ENCODE data around the gene HIP1. TPM values are rescaled to one million over a fixed set of nuclear protein-coding genes. Genes with fewer than 3 reads are reported as not detected.

Gene HIP1
- total and polyA plus RNA-seq, 2 of the 4 experiments (the other 2 are of a cell fraction): 6.8 to 10.0 TPM

GRCh38 chr7:75689246-75690099, 49.3 kb downstream of the HIP1 start (continued):
- TF ChIP-seq POLR2A (IDR thresholded peaks at IDR 0.05; ENCODE audit: low read depth, low read length): no peak

GRCh38 chr7:75688200-75689136, 50.3 kb downstream of the HIP1 start:
- Histone ChIP-seq H4K5ac (ENCODE audit: low read depth, low read length) (no peak overlapping the region), H2AFZ (replicated peaks; ENCODE audit: low read length, poor library complexity) (peak overlapping the region; percentile 43), H3K4me1 (ENCODE audit: control insufficient read depth, insufficient read depth, low read length) (no peaks in the 10 kb centered on the region), H3K4me3 (ENCODE audit: insufficient read depth, low read depth, low read length) (no peak overlapping the region), H3K79me1 (ENCODE audit: low read depth in 1 of 2, low read length in 2 of 2) (peaks cover 0 to 1% of the 10 kb centered on the region in 2 experiments; a peak in 2 of 4 replicates), H3K9ac (ENCODE audit: low read depth, low read length) (no peak overlapping the region), H4K20me1 (ENCODE audit: insufficient read depth, low read length) (no peaks in the 10 kb centered on the region), H3K27me3 (ENCODE audit: control insufficient read depth, insufficient read depth, low read length) (no peaks in the 10 kb centered on the region), H4K91ac (ENCODE audit: insufficient read depth, low read depth, low read length) (no peak overlapping the region), H2BK15ac (ENCODE audit: low read depth, low read length) (no peak overlapping the region), H4K8ac (ENCODE audit: low read depth in 2 of 2, low read length in 2 of 2) (no peak overlapping the region), H2BK5ac (ENCODE audit: low read depth, low read length, poor library complexity, severe bottlenecking) (no peak overlapping the region), H3K23ac (ENCODE audit: low read depth, low read length) (no peak overlapping the region), H3K9me1 (ENCODE audit: insufficient read depth, low read length) (no peaks in the 10 kb centered on the region), H3K9me3 (ENCODE audit: control insufficient read depth, insufficient read depth, low read length) (no peaks in the 10 kb centered on the region), H3K56ac (ENCODE audit: extremely low read depth, insufficient read depth, low read length) (no peak overlapping the region), H3K18ac (ENCODE audit: low read depth, low read length) (no peak overlapping the region), H2AK9ac (replicated peaks; ENCODE audit: low read depth, low read length, poor library complexity) (peak overlapping the region; percentile 16), H3K36me3 (ENCODE audit: control insufficient read depth, insufficient read depth, low read length) (no peaks in the 10 kb centered on the region), H3K4ac (ENCODE audit: low read depth, low read length) (no peak overlapping the region), H3K27ac (ENCODE audit: insufficient read depth, low read length) (no peak overlapping the region), H2BK120ac (ENCODE audit: low read depth, low read length) (no peak overlapping the region), H2AK5ac (ENCODE audit: low read depth, low read length) (no peak overlapping the region), H2BK20ac (ENCODE audit: low read depth, low read length) (no peak overlapping the region), H3K14ac (replicated peaks; ENCODE audit: low read depth, low read length) (no peak overlapping the region), H3K4me2 (ENCODE audit: low read depth, low read length) (no peak overlapping the region)
- DNase-seq: no peak
- dilution Hi-C loops (cut with HindIII; ENCODE audit: low sequenced_read_pairs, unreplicated experiment) (no loop called here), in situ Hi-C loops (cut with MboI; ENCODE audit: low sequenced_read_pairs) (no loop called here), intact Hi-C loops (cut with micrococcal nuclease) (no loop called here)
- ChIA-PET POLR2A (ENCODE audit: unreplicated experiment) (no interaction called here), CTCF (no interaction called here)
- WGBS, 2 experiments (ENCODE audit: extremely low coverage in 2 of 2, insufficient read length in 1 of 2): 54% methylated on average over 11 of the region's 37 CpGs; no CpG with 5 or more reads in 1 of the 2 experiments
- ATAC-seq (ENCODE audit: low read depth): no peak
- no TSS peak for BruUV-seq (replicated peaks)
- TF ChIP-seq SMC3 (IDR thresholded peaks at IDR 0.05; ENCODE audit: low read depth, low read length) (no peak), CHD1 (IDR thresholded peaks at IDR 0.05; ENCODE audit: low read depth, low read length) (no peak), CTCF (conservative IDR thresholded peaks at IDR 0.05; ENCODE audit: low read depth, low read length) (no peak), BHLHE40 (IDR thresholded peaks at IDR 0.05; ENCODE audit: low read depth, low read length) (no peak), CEBPB (IDR thresholded peaks at IDR 0.05; ENCODE audit: low read depth, low read length) (no peak), MAFK (IDR thresholded peaks at IDR 0.05; ENCODE audit: low read depth, low read length) (no peak), RAD21 (IDR thresholded peaks at IDR 0.05; ENCODE audit: low read length) (no peak), USF2 (IDR thresholded peaks at IDR 0.05; ENCODE audit: low read depth, low read length) (no peak), ELK1 (IDR thresholded peaks at IDR 0.05; ENCODE audit: borderline replicate concordance, low read depth, low read length) (no peak)
